HG03039 (cell line): ENCODE data around the gene UGT1A6.

ENCODE experiments used
- ATAC-seq: cut with Tn5 transposase; IDR thresholded peaks from one replicate; pipeline ENCODE4 v1.9.1; 2021; ENCODE audit warnings: mild to moderate bottlenecking, moderate library complexity; ENCODE audit not compliant: unreplicated experiment

Gene UGT1A6

DNA sequence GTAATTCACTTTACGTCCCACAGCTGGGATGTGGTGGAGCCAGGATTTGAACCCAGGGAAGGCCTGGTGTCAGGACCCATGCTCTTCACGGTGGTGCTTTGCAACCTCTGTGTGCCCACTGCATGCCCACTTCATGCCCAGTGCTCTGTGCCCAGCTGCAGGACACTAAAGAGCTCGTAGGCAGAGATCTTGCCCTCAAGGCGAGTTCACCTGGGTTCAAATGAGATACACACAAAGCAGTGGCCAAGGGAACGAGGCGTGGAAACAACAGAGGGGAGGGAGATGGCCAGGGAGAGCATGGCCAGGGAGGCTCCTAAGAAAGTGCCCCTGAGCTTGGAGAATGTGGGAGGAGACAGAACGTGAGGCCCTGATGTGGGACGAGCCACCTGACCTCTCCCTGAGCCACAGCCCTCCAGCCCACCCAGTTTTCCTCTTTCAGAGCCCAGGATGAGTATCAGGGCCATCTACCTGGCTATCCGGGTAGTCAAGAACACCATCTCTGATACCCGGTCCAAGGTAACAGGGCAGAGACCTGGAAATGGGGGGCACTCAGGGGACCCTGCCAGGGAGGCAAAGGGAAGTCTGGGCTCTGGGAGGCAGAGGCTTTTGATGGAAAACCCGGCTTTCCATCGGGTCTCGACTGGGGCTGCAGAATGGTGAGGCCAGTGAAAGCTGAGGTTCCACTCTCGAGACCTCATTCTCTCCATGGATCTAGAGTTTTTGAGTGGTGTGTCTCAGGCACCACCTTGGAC lies 105.8 kb downstream of the UGT1A6 start:
- no peak for ATAC-seq

DNA sequence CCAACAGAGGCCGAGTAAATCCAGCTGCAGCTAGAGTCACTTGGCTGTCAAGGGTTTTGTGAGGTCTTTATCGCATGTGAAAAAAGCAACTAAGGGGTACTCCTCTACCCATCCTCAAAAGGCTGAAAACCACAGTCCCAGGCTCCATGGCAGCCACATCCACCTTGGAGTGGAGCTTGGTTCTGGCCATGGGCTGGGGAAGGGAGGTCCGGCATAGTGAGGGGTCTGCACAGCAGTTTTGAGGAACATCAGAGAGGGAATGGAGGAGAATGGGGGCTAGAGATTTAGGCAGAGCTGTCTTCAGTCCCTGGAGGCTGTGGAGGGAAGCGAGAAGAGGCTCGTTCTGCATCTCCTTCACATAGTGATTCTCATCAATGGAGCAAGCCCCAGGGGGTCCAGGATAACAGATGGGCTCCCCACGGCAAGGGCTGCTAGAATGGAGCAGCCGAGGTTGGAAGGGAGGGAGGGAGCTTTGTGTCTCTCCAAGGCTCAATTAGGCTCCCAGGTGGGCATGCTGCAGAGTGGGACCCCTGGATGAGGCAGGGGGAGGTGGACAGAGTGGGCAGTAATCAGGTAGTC lies 106.5 kb downstream of the UGT1A6 start:
- ATAC-seq: no peak

GRCh38 chr2:233799716-233800115 lies 107.0 kb downstream of the UGT1A6 start:
- no peak for ATAC-seq

- no peak for ATAC-seq
These were observed 107.5 kb downstream of the UGT1A6 start for GRCh38 chr2:233800208-233800607.

DNA sequence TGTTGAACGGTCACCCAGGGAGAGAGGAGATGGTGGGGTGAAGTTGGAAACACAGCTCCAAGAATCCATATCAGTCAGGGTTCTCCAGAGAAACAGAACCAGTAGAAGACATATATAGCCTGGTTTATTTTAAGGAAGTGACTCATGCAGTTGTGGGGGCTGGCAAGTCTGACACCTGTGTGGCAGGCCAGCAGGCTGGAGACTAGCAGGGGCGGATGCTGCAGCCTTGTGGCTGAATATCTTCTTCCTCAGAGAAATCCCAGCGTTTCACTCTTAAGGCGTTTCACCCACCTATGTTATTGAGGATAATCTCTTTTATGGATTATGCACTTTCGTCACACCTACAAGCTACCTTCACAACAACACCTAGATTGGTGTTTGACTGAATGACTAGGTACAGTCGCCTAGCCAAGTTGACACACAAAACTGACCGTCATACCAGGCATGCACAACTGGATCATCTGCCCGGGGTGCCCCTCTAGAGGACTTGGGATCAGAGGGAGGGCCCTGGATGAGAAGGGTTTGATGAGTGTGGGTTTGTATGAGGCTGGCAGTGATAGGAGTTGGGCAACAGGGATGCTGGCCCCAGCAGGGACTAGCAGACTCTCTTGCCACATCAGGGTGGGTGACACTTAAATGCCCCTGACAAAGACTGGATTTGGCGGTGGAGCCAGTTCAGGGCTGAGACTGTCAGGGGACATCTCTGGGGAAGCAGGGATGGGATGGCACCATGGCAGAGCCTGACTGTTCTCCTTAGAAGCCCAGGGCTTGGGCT lies 108.9 kb downstream of the UGT1A6 start:
- no peak for ATAC-seq

GRCh38 chr2:233802132-233802815 lies 109.6 kb downstream of the UGT1A6 start:
- no peak for ATAC-seq

DNA sequence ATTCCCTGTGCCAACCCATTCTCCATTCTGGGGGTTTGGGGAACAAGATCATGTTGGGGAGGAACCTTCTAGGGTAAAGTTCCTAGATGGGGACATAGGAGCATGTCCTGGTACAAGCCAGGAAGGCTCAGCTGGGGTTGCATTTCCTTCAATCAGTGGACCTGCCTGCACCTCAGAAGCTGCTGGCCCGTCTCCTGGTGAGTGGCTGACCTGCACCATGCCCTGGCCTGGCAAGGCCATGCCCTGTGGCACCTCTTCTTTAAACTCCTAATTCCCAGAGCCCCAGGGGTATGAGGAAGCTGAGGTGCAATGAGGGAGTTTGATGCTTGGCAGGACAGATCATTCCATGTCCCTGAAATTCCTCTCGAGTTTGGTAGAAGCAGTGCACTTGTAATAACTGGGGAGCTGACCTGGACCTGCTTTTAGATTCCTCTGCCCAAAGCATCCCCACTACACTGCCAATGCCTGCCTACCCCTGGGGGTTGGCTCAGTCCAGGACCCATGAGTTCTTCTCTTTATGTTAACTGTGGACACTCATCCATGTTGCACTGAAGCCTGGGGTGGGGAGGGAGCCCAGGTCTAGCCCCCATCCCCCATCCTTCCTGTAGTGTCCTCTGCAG lies 110.7 kb downstream of the UGT1A6 start:
- no peak for ATAC-seq

DNA sequence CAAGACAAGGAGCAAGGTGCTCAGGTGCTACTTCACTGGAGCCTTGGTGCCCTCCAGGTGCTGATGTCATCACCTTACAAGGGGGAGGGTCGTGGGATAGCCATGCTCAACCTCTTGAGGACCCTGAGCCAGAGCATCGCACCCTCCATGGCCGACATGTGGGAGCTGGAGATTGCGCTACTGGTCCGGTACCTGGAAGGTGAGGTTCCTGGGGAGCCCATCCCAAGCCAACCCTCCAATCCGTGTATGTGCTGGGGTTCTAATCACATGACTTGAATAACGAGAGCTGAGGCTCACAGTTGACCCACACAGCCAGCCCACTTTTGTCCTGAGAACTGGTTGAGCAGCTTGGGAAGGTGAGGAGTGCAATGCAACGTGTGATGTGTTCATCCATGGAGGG lies 111.3 kb downstream of the UGT1A6 start:
- ATAC-seq: no peak

DNA sequence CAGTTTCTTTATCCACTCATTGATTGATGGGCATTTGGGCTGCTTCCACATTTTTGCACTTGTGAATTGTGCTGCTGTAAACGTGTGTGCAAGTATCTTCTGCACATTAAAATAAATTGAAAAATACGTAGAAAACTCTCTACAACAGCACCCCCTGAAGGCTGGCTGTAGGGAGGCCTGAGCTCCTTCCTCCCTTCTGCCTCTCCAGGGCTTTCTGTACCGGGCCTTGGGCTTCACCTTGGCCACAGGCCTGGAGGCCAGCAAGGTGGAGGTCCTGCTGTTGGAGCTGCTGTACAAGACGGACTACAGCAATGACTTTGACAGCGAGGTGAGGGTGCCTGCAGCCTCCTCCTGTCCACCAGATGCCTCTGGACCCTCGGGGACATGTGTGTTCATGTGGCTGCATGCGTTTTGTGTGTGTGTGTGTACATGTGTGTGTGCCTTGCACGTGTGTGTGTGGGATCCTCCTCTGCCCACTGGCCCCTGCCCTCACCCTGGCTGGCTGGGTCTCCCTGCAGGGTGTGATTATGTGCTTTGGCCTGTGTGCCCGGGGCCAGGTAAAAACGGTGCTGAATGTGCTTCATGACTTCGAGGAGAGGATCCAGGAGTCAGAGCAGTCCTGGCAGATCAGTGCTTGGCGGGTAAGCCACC lies 114.7 kb downstream of the UGT1A6 start:
- no peak for ATAC-seq

DNA sequence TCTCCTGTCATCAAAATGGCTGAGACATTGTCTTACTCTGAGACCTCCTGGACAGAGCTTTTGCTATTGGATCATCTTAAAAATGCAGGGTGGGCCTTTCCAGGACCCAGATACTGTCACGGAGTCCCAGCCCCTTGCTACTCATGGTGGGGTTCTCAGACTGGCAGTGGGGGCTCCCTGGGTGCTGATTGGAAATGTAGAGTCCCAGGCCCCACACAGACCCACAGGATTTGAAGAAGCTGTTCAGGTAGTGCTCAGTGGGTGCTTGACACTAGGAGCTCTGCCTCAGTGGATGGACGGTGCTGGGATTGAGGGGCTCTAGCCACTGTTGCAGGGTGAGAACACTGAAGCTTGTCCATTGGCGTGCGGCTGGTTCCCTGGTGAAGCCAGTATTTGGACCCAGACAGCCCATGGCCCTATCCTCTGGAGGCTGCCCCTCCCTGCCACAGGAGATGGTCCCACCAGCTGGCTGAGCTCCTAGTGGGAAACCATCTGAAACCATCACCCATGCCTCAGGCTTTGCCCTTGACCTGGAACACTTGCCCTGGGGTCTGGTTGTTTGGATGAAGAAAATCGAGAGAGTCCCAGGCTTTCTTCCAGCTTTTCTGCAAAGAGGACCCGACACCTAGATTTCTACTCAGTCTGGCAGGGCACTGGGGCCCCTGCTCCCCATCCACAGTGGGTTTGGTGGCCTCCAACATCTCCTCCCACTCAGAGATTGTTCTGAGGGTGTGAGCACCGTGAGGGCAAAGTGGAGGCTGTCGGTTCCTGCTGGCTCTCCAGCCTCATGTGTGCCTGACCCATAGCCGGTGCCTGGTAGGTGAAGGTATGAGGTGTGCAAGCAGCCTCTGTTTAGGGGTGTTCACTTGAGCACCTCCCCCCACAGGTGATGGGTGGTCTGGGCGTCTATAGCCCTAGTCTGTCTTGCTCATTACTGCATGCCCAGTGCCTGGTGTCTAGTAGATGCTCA lies 115.6 kb downstream of the UGT1A6 start:
- no peak for ATAC-seq

GRCh38 chr2:233810385-233810784 lies 117.7 kb downstream of the UGT1A6 start:
- no peak for ATAC-seq

DNA sequence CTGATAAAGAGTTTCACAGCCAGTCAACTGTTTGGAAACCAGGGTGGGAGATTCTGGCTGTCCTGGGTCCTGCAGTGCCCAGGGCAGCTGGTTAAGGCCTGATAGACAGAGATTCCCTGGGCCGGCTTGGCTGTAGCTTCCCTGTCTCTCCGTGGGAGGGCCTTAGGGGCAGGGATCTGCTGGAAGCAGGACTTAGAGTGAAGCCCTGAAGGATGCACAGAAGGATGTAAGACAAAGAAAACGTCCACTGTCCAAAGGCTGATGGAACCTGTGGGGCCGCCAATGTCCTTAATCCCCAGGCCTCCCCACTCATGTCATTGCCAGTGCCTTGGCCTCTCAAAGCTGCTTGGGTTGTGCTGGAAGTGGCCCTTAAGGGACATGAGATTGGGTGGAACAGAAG lies 118.4 kb downstream of the UGT1A6 start:
- no peak for ATAC-seq

DNA sequence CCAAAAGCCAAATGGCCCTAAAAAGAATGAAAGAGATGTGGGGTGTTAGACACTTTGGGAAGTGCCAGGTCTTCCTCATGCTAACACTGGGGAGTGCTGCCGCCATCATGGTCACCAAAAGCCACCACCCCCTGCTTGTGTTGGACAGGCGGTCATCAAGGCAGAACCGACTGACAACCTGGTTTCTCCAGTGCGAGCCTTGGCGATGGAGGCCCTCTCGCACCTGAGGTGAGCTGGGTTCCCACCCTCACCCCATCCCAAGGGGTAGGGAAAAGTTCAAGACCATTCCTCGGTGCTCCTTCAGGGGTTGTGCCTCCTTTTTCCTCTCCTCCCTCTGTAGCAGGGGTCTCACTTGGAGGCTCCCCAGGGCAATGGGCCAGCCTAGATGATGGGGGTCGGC lies 119.0 kb downstream of the UGT1A6 start:
- ATAC-seq: no peak

GRCh38 chr2:233813236-233814055 lies 120.8 kb downstream of the UGT1A6 start:
- no peak for ATAC-seq

GRCh38 chr2:233814056-233814835 lies 121.6 kb downstream of the UGT1A6 start:
- ATAC-seq: no peak

DNA sequence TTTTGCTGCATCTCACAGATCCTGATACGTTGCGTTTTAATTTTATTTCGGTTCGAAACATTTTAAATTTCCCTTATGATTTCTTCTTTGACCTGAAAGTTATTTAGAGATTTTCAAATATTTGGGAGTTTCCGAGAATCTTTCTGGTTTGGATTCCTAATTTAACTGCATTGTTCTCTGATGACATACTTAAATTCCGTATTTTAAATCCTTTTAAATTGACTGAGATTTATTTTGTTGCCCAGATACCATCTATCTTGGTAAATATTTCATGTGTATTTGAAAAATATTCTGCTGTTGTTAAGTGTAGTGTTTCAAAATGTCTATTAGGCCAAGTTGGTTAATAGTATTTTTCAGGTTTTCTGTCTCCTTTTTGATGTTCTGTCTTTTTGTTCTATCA lies 123.2 kb downstream of the UGT1A6 start:
- no peak for ATAC-seq

DNA sequence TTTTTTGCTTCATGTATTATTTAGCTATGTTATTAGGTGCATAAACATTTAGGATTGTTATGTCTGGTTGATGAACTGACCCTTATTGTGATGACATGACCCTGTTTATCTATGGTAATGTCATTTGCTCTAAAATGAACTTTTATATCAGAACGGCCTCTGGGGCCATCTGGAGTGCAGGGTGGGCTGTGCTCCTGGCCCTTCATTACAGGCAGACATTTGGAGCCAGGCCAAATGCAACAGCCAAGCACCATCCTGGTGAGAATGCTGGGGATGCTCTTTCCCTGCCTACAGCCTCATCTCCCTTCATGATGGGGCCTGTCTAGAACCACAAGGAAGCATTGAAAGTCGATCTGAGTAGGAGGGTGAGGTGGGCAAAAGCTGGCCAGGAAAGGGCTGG lies 123.6 kb downstream of the UGT1A6 start:
- ATAC-seq: no peak

DNA sequence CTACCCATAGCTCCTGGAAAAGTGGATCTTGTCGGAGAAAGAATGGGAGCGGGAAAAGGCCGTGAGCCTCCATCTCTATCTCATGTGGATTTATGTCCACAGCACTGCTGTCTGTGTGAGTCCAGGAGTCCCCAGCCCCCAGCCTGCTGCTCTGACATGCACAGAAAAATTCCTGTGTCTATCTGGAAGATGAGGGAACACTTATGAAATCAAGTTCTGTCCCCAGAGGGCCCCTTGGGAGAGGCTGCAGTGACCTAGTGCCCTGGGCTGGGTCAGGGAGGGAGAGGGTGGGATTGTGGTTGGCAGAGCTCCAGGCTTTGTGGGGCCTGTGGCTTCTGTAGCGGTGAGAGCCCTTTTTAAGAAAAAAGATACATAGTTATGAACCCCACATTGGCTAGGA lies 124.1 kb downstream of the UGT1A6 start:
- no peak for ATAC-seq
